ENCODE measurements around the gene ZFP91.

Gene ZFP91

DNA sequence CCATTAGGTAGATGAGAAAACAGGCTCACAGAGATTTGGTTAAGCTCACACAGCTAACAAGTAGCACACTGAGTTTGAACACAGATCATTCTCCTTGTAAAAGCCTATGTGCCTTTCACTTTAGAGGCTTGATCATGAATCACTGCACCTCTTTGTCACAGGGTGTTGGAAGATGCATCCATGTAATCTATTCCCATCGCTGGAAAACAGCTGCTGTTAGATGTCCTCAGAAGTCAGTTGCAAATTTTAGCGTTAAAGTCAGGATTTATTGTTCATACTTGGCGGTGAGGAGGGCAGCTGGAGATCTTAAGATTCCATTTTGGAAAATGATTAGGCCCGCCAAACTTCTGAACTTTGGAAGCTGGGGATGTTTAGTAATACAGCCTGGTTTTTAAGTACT lies 46.2 kb downstream of the ZFP91 start:
- no peak for DNase-seq
- intact Hi-C loops (cut with DNase I) = no loop called here

DNA sequence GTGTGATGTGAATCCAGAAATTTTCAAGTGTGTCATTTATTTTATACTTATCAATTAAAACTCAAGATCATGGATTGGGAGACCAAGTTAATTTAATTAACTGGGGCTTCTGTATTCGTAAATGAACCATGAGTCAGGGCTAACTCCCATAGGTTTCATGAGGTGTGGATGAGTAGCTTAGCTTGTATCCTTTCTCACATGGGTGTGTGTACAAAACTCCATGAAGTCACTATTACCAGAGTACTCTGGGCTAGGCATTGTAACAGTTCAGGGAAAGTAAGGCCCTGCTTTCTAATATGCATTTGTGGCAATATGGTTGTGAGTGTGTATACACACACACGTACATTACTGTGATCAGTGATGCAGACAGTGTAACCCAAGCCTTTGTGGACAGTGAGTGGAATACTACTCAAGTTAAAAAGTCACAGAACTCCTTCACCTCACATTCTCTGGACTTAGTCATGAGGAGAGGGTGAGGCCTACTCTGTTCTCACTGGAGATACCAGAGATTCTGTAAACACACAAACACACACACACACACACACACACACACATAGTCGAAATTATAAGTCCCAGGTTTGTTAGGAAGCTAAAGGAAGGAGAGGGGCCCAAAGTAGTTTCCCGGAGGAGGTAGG lies 47.1 kb downstream of the ZFP91 start:
- no peak for DNase-seq

DNA sequence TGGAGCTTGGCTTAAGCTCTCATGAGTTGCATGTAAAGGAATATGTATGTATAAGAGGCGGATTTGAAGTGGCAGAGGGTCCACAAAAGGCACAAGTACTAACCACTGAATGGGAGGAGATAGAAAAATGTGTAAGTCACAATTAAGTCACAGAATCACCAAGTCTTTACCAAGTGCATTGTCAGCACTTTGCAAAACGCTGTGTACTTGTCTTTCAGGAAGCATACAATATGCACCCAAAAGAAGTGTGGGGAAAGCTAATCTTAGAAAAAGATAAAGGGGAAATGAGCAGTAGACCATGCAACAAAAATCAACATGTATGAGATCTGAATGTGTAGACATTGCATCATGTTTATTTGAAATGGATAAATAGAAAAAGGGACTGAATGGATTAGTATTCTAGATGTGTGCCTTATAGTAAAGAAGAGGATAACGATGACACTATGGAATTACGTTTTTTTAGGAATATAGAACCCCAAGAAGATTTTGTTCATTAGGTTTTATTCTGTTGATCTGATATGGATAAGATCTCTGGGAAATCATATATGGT lies 48.1 kb downstream of the ZFP91 start:
- intact Hi-C loops (cut with DNase I) = no loop called here
- DNase-seq = no peak

More for the DNA sequence above, 47.1 kb downstream of the ZFP91 start:
- intact Hi-C loops (cut with DNase I) = no loop called here

DNA sequence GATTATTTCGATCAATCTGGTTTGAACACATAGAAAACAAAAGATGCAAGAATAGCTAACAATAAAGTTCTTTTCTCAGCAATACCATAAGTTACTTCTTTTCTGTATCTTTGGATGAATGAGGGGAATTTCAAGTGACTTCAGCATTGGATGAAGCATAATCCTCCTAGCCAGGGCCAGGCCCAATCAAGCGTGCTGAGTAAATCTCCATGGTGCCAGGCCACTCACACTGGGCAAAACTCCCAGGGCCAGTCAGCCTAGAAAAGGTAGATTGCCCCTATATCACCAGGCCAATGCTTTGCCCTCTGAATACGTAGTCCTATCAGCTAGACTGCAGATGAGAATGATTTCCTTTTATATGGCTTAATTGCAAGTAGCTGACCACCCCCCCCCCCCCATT lies 49.6 kb downstream of the ZFP91 start:
- DNase-seq = peak in 2 of 10 donors; percentile 12 to 67
- intact Hi-C loops (cut with DNase I) = no loop called here

DNA sequence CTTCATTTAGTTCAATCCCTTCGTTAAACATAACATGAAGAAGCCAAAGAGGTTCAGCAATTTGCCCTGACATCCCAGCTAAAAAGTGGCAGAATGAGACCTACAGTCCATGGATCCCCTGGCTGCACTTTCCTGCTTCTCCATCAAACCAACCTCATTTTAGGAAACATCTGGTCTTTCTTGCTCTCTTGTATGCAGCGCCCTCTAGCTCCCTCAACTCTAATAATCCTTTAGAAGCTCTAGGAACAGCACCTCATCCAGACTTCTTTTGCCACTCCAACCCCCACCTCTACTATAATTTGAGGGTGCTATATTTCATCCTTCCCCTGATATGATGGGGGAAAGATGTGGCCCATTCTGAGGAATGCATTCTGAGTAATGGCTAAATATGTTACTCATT lies 51.0 kb downstream of the ZFP91 start:
- intact Hi-C loops (cut with DNase I) = no loop called here
- peak in 1 of 10 donors; percentile 27 for DNase-seq

DNA sequence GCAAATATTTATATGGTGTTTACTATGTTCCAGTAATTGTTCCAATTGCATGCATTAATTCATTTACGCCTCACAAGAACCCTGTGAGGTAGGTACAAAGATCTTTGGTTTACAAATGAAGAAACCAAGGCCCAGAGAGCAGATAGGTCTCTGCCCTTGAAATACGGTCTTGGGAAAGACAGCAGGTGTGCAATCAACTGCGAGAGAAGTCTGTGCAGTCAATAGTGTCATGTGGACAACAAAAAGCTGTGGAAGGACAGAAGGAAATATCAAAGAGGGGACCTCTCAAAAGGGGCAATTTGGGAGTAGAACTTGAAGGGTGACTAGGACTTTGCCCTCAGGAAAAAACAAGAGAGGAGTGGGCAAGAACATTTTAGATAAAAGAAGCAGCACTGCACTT lies 52.5 kb downstream of the ZFP91 start:
- DNase-seq = no peak
- intact Hi-C loops (cut with DNase I) = no loop called here

DNA sequence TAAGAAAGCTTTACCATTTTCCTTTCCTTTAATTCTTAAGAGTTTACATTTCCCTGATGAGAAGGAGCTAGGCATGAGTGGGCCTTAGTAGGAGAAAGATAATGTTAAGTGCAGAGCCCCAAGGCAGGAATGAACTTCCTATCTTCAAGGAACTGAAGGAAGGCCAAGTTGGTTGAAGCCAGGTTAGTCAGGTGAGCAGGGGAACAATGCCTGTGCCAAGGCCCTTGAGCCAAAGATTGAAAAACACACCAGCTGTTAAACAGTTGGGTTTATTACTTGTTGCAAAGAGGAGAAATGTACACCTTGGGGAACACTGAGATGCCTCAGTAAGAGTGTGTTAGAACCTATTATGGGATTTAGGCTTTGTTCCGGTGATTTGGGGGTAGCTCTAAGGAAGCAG lies 53.6 kb downstream of the ZFP91 start:
- intact Hi-C loops (cut with DNase I) = no loop called here
- no peak for DNase-seq

DNA sequence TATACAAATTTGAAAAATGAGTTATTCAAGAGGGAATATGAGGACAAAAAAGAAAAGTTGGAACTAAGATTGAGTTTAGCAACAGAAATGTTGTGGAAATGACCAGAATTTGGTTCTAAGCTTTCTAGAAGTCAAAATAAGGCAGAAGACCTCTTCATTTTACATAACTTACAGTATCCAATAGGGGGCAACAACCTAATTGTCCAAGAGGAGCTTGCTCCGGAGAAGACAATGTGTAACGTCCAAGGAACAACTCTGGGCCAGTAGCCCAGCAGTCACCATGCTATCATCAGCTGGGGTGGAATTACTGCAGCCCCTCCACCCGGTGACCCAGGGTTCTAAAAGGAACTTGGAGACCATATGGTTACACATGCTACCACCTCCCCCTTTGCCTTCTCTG lies 57.7 kb downstream of the ZFP91 start:
- intact Hi-C loops (cut with DNase I) = no loop called here
- no peak for DNase-seq

DNA sequence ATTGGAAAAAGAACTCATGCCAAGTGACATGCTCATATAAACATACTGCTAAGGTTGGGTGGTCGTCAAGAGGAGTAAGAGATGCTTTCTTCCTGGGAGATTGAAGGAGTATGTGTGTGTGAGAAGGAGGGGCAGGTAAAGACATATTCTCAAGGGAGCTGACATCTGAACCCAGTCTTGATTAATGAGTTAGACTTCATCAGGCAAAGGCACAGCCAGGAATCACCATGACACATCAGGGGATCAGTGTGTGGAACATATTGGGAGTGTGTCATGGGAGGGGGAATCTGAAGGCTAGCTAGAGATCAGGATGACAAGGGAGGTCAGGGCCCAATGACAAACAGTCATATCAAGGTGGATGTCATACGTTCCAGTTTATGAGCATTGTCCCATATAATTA lies 58.5 kb downstream of the ZFP91 start:
- DNase-seq = no peak
- intact Hi-C loops (cut with DNase I) = no loop called here

DNA sequence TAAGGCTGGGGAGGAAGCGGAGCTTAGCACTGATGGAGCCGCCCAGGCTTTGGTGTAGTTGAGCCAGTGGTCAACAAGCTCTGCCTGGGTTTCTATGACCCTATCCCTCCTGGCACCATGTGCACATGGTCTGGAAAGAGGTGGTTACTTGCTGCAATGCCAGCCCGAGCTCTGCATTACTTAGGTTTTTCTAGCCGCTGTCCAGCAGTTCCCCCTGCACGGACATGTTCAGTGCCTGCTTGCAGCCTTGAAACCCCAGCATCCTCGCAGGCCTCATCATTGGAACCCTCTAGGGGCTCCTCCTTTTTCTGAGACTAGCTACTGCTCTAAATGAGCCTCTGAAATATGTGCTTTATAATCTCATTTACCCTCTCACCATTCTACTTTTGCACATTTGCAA lies 60.2 kb downstream of the ZFP91 start:
- intact Hi-C loops (cut with DNase I) = no loop called here
- DNase-seq = no peak

DNA sequence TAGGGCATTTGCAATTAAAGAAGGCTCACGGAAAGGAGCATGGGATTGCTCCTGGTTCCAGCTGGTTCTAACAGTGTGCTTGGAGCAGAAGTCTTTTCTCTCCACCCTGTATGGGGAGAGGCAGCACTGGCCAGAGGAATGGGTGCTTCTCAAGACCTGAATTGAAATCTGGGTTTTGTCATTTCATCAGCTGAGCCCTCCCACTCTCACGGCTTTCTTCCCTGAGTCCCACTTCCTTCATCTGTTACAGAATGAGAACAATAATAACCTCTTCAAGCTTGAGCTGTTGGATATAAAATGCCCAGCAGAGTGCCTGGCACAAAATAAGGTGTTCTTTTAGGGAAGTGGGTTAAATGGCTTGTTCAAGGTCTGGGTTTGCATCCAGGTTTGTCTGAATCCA lies 60.8 kb downstream of the ZFP91 start:
- DNase-seq = no peak
- intact Hi-C loops (cut with DNase I) = no loop called here

DNA sequence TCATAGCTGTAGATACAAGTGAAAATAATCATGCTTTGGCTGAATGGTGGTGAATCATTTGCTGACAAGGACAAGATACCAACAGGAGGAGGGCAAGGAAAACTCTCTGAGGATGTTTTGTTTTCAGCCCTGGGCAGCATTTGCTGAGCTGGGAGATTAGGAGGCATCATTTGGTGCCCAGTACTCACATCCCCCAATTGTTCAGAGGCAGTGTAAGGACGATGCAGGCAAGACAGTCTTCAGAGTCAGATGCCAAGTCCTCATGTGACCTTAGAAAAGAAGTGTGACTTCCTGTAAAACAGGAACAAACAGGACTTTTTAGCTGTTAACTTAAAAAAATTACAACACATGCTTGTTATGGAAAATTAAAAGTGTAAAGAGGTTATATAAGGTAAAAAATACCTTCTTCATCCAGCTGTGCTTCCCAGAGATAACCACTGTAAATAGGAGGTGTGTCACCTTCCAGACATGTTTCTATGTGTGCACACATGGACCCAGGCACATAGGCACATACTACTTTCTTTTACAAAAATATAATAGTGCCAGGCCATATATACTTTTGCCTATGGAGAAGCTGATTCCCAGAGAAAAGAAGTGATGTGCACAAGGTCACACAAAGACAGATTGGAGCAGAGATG lies 61.6 kb downstream of the ZFP91 start:
- no peak for DNase-seq
- intact Hi-C loops (cut with DNase I) = no loop called here

DNA sequence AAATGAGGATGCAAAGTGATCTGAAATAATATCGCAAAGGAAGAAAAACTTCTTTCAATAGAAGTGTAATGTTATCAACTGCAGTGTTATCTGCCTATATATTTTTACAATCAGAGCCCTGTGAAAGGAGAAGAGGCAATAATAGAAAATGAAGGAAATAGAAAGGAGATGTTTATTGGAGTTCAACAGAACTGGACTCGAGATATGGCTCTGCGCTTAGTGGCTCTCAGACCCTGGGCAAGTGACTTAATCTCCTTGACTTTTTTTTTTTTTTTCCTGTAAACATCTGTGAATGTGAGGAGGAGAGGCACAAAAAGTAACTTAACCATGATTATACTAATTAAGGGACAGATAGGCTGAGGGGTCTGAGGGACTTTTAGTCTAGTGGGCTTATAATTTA lies 62.5 kb downstream of the ZFP91 start:
- intact Hi-C loops (cut with DNase I) = no loop called here

DNA sequence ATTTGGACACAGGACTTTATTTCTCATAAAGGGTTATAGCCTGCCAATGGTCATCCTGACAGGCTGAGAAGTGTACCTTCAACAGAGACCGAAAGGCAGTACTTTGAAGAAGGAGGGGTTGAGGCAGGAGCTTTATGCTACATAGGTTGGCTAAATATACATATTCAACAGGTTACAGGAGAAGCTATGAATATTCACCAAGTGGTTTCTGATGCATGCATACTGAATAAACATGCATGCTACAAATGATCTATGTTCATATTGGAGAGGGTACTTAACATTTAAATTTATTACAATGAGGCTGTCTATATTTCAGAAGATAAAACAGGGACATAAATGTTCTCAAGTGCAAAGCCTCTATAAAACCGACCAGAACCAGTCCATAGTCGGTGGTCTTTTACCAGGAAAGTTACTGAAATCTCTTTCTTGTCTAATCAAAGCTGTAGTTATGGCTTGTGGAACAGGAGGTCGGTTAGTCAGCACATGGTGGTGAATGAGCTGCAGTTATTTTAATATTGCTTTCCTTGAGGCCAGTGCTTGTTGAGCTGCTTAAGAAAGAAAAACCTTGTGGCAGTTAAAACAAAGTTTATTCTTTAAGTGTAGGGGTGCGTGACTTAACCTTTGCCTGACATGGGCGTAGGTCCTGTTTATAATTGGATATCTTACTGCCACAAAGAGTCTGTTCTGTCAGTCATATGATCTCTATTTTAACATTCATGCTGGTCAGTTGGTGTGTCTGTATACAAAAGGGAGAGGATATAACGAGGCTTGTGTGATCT lies 63.1 kb downstream of the ZFP91 start:
- intact Hi-C loops (cut with DNase I) = no loop called here
- no peak for DNase-seq

More for the DNA sequence above, 62.5 kb downstream of the ZFP91 start:
- DNase-seq = no peak

DNA sequence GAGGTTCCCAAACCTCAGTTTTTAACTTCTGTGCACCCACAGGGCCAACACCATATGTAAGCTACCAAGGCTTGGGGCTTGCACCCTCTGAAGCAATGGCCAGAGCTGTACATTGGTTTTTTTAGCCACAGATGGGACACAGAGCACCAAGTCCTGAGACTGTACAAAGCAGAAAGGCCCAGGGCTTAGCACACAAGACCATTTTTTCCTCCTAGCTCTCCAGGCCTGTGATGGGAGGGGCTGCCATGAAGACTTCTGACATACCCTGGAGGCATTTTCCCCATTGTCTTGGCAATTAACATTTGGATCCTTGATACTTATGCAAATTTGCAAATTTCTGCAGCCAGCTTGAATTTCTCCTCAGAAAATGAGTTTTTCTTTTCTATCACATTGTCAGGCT lies 67.0 kb downstream of the ZFP91 start:
- DNase-seq = no peak
- intact Hi-C loops (cut with DNase I) = no loop called here

DNA sequence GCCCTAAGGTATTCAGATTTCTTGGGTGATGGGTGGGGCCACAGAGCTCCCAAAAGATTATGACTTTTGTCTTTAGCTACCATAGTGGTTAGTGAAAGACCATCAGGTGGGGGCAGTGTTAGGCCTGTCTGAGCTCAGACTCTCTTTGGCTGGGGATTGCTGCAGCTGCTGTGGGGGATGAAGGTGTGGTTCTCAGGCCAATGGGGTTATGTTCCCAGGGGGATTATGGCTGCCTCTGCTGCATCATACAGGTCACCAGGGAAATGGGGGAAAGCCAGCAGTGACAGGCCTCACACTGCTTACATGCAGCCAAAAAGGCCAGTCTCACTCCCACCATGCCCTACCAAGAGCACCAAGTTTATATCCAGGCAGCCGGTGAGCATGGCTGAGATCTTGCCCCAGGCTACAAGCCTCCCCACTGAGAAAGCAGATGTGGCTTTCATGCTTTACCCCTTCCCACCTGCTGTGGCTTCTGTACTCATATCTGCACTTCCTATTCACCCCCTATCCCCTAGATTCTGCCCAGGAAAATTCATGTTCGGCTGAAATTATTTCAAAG lies 68.4 kb downstream of the ZFP91 start:
- DNase-seq = no peak
- intact Hi-C loops (cut with DNase I) = no loop called here

DNA sequence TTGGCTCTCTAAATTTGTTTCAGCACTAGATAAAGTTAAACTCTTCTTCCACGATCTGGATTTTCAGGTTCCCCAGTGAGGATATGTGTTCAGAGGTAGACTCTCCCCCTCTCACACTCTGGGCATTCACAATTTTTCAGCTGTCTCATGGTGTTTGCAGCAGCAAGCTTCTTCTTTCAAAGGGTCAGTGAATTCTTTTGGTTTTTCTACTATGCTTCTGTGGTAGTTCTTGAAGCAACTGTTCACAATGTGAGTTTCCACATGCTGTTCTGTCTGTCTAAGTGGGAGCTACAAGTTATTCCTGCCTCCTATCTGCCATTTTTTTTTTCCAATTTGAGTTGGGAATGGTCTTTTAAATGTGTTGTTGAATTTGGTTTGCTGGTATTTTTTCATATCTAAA lies 69.0 kb downstream of the ZFP91 start:
- intact Hi-C loops (cut with DNase I) = no loop called here
- no peak for DNase-seq

DNA sequence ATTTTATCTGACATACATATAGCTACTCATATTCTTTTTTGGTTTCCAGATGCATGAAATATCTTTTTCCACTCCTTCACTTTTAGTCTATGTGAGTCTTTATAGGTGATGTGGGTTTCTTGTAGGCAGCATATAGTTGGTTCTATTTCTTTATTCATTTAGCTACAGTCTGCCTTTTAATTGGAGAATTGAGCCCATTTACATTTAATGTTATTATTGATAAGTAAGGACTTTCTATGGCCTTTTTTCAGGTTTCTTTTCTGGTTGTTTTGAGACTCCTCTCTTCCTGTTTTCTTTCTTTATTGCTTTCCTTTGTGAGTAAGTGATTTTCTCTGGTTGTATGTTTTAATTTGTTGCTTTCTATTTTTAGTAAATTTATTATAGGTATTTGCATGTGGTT lies 70.8 kb downstream of the ZFP91 start:
- DNase-seq = no peak
- intact Hi-C loops (cut with DNase I) = loop anchor here (5.0 kb wide), 1 partner anchor 138 kb away; no protein-coding TSS in a partner anchor

DNA sequence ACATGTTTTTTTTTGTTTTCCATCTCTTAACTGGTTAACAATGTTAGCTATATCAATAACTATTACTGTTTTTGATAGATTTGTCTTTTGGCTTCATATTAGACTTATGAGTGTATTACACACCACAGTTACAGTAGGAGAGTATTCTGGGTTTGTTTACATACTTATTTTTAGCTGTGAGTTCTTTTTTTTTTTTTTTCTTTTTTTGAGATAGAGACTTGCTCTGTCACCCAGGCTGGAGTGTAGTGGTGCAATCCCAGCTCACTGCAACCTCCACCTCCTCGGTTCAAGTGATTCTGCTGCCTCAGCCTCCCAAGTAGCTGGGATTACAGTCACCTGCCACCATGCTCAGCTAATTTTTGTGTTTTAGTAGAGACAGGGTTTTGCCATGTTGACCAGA lies 71.6 kb downstream of the ZFP91 start:
- intact Hi-C loops (cut with DNase I) = loop anchor here (5.0 kb wide), 1 partner anchor 137 kb away; no protein-coding TSS in a partner anchor
- DNase-seq = no peak

DNA sequence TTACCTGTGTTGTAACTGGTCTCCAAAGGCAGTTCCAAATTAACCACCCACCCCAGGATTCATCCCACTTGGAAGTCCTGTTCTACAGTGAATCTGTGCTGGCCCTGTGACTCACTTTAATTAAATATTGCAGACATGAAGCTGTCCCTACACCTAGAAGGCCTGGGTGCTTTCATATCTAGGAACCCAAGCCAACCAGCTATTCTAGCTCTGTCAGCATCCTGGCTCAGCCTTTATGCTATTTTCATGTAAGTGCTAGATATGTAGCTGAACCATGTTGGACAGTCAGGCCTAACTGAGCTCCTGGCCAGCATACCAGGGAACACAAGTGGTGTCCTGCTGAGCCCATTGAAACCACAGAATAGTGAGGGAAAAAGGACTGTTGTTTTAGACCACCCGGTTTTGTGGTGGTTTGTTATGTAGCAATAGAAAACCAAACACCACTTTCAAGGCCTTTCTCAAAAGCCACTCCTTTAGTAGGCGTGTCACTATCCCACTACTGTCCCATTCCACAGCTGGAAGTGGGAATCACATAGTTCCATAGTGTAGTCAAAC lies 73.9 kb downstream of the ZFP91 start:
- intact Hi-C loops (cut with DNase I) = loop anchor here (5.0 kb wide), 1 partner anchor 134 kb away; no protein-coding TSS in a partner anchor
- no peak for DNase-seq

Data from posterior cingulate gyrus (tissue), 11 donors.